NB4 (cell line): ENCODE results near the gene FBXL17.

Experiments used
- DNase-seq: peaks from one replicate; pipeline ENCODE4 v3.0.0; 2010; ENCODE audit warnings: low read depth
- H3K4me3 ChIP-seq: one replicate; pipeline ENCODE4 v1.5.1; 2011; ENCODE audit warnings: mild to moderate bottlenecking, low read depth, low read length, moderate library complexity
- CTCF ChIP-seq: IDR thresholded peaks from one replicate; pipeline ENCODE4 v1.5.1; 2012; ENCODE audit warnings: low read depth, low read length
- MAX ChIP-seq: IDR thresholded peaks from 2 replicates; pipeline ENCODE4 v1.6.1; 2011; ENCODE audit warnings: low read depth, low read length
- MYC ChIP-seq: IDR thresholded peaks from 2 replicates; pipeline ENCODE4 v1.6.1; 2011; ENCODE audit warnings: low read depth, low read length
- POLR2A ChIP-seq: IDR thresholded peaks from 2 replicates; pipeline ENCODE4 v1.6.1; 2011; ENCODE audit warnings: mild to moderate bottlenecking; ENCODE audit not compliant: insufficient read length; ENCODE audit errors: extremely low read depth

FBXL17 gene

GRCh38 chr5:107875833-107876232, 506.1 kb downstream of the FBXL17 start:
- H3K4me3 ChIP-seq: no peak overlapping the region
- TF ChIP-seq POLR2A (no peak), CTCF (no peak)
- no peak for DNase-seq

- no peak for DNase-seq
- no peak overlapping the region for H3K4me3 ChIP-seq
- TF ChIP-seq POLR2A (no peak), MYC (no peak), MAX (no peak), CTCF (no peak)
Measured at GRCh38 chr5:107874795-107875194, 507.1 kb downstream of the FBXL17 start.

GRCh38 chr5:107873877-107874276, 508.0 kb downstream of the FBXL17 start:
- no peak overlapping the region for H3K4me3 ChIP-seq
- DNase-seq: no peak
- TF ChIP-seq CTCF: no peak
- TF ChIP-seq POLR2A: no peak
- TF ChIP-seq MYC: no peak
- TF ChIP-seq MAX: no peak

GRCh38 chr5:107871023-107871422, 510.9 kb downstream of the FBXL17 start:
- no peak overlapping the region for H3K4me3 ChIP-seq
- TF ChIP-seq POLR2A (no peak), MYC (no peak), MAX (no peak), CTCF (no peak)
- no peak for DNase-seq

- no peak overlapping the region for H3K4me3 ChIP-seq
- TF ChIP-seq CTCF (no peak), MYC (no peak), POLR2A (no peak), MAX (no peak)
- DNase-seq: no peak
Measured at GRCh38 chr5:107869438-107870115, 512.3 kb downstream of the FBXL17 start.
